ENCODE data around the gene PSENEN. TPM values are rescaled to one million over a fixed set of nuclear protein-coding genes. Genes with fewer than 3 reads are reported as not detected.

Gene PSENEN
- total RNA-seq, 1 donor from 2014 or later, result 74.2 TPM

DNA sequence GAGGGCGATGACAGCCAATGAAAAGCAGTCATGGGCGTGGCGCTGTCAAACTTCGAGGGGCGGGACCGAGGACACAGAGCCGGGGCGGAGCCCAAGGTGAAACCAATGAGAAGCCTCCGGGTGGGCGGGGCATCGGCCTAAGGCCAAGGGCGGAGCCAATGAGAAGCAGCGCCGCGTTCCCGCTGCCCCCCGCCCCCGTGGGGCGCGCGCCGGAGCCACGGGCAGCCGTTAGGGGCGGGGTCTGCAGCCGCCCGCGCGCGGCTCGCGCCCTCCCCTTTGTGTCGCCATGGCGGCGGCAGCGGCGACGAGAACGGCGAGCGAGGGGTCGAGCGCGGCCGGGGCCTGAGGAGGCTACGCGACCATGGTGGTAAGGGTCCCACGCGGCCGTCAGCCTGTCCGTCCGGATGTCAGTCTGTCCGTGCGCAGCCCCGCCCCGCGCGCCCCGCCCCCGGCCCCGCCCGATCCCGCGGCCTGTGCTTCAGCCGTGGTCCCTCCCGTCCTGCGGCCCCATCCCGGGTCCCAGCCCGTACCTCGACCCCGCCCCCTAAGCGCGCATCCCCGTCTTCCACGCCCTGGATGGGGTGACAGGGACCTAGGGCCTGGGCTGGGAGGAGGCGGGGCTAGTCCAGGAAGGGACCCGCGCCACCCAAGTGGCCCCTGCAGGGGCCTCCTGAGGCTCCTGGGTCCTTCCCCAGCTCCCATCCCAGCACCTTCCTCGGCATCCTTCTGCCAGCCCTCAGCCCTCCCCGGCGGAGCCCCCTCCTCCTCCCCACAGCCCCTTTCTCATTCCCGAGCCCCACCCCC is 30.0 kb downstream of the PSENEN start, which contains the start of gene ARHGAP33:
ARHGAP33 (plus strand) TSS at position 267 of the 804 bp plus-strand sequence; CDS start at position 362, 95 bp downstream.
- Mint-ChIP-seq H3K36me3 (no peaks in the 10 kb centered on the region), H3K4me1 (ENCODE audit: unreplicated experiment) (peaks cover 34% of the 10 kb centered on the region), H3K9me3 (no peaks in the 10 kb centered on the region), H3K27ac (peak within 1 kb of the TSS; percentile 78), H3K27me3 (no peaks in the 10 kb centered on the region), H3K4me3 (peak within 1 kb of the TSS; percentile 87)
- DNase-seq (ENCODE audit: extremely low spot score, unreplicated experiment), result peak; percentile 99
- TF ChIP-seq, protein P1, sequence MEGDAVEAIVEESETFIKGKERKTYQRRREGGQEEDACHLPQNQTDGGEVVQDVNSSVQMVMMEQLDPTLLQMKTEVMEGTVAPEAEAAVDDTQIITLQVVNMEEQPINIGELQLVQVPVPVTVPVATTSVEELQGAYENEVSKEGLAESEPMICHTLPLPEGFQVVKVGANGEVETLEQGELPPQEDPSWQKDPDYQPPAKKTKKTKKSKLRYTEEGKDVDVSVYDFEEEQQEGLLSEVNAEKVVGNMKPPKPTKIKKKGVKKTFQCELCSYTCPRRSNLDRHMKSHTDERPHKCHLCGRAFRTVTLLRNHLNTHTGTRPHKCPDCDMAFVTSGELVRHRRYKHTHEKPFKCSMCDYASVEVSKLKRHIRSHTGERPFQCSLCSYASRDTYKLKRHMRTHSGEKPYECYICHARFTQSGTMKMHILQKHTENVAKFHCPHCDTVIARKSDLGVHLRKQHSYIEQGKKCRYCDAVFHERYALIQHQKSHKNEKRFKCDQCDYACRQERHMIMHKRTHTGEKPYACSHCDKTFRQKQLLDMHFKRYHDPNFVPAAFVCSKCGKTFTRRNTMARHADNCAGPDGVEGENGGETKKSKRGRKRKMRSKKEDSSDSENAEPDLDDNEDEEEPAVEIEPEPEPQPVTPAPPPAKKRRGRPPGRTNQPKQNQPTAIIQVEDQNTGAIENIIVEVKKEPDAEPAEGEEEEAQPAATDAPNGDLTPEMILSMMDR (conservative IDR thresholded peaks at IDR 0.05), result no peak

DNA sequence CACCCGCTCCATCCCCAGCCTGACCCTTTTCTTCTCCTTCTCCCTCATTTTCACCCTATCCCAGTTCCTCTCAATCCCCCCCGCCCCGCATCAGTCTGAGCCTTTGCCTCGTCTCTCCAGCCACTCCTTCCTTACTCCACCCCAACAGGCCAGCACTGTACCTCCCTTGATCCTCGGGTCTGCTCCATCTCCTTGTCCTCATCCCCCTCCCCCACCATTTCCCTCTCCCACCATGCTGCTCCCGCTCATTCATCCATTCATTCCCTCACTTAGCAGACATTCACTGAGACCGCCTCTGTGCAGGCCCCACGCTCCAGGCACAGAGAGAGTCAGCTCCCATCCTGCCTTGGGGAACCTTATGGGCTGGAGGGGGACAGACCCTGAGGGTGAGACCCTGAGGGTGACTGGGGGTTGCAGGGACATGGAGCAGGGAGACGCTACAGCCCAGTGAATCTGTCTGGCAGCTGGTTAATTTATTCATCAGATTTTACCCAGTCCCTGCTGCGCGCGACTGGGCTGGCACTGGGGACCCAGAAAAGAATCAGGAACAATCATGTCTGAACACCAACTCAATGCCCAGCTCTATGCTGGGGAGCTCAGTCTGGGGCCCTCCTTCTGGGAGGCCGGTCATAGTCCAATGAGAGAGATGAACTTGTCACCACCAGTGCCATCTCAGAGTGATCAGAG is 30.8 kb downstream of the PSENEN start:
- peak overlapping the region; percentile 84 for H3K4me3 Mint-ChIP-seq
- peak; percentile 60 for DNase-seq (ENCODE audit: extremely low spot score, unreplicated experiment)
- peaks cover 34% of the 10 kb centered on the region for H3K4me1 Mint-ChIP-seq (ENCODE audit: unreplicated experiment)
- H3K9me3 Mint-ChIP-seq, result no peaks in the 10 kb centered on the region
- H3K36me3 Mint-ChIP-seq, result no peaks in the 10 kb centered on the region
- no peak overlapping the region for H3K27ac Mint-ChIP-seq
- no peaks in the 10 kb centered on the region for H3K27me3 Mint-ChIP-seq
- TF ChIP-seq, protein P1 (conservative IDR thresholded peaks at IDR 0.05), result no peak

DNA sequence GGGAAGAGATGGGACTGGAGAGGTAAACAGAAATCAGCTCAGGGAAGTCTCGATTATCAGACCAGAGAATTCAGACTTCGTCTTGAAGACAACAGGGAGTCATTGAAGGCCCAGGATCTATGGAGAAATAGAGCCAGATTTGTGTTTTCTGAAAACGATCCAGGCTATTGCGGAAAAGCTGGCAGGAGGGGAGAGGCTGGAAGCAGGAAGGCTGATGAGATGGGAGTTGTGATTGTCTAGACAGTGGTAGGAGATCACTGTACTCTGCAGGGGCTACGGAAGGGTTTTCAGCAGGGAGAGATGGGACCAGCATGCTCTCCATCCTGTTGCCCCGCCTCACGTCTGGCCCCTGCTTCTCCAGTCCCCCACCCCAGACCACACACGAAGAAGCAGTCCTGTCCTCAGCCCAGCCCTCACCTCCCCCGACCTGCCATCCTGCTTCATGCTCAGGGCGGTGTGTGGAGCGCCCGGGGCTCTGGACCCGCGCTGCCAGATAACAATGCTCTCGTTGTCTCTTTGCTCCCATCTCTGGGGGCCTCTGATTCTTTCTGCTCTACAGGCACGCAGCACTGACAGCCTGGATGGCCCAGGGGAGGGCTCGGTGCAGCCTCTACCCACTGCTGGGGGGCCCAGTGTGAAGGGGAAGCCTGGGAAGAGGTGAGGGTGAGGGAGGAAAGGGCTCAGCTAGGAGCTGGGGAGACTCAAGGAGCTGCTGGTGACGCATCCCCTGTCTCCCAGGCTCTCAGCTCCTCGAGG is 31.8 kb downstream of the PSENEN start:
- peak overlapping the region; percentile 84 for H3K4me3 Mint-ChIP-seq
- TF ChIP-seq, protein P1 (conservative IDR thresholded peaks at IDR 0.05), result no peak
- peak; percentile 64 for DNase-seq (ENCODE audit: extremely low spot score, unreplicated experiment)
- H3K27ac Mint-ChIP-seq, result peak overlapping the region; percentile 13
- no peaks in the 10 kb centered on the region for H3K27me3 Mint-ChIP-seq
- H3K36me3 Mint-ChIP-seq, result no peaks in the 10 kb centered on the region
- H3K4me1 Mint-ChIP-seq (ENCODE audit: unreplicated experiment), result peaks cover 34% of the 10 kb centered on the region
- no peaks in the 10 kb centered on the region for H3K9me3 Mint-ChIP-seq

DNA sequence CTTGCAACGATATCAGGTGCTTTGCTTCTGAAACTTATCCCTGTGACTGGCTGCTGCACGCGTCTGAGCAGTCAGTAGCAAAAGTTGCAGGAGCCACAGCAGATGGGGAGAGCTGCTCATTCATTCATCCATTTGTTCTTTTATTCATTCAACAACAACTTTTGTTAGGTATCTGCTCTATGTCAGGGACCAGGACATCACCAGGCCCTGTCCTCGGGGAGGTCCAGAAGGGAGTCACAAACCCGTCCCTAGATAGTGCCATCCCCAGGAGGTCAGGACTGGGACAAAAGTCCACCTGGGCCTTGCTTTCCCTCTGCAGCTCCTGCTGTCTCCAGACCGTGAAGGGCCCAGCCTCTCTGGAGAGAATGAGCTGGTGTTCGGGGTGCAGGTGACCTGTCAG is 32.5 kb downstream of the PSENEN start:
- H3K4me1 Mint-ChIP-seq (ENCODE audit: unreplicated experiment), result peaks cover 31% of the 10 kb centered on the region
- peak overlapping the region; percentile 84 for H3K4me3 Mint-ChIP-seq
- TF ChIP-seq, protein P1 (conservative IDR thresholded peaks at IDR 0.05), result no peak
- no peak overlapping the region for H3K27ac Mint-ChIP-seq
- no peaks in the 10 kb centered on the region for H3K27me3 Mint-ChIP-seq
- H3K36me3 Mint-ChIP-seq, result peaks cover 2% of the 10 kb centered on the region
- DNase-seq (ENCODE audit: extremely low spot score, unreplicated experiment), result no peak
- no peaks in the 10 kb centered on the region for H3K9me3 Mint-ChIP-seq

DNA sequence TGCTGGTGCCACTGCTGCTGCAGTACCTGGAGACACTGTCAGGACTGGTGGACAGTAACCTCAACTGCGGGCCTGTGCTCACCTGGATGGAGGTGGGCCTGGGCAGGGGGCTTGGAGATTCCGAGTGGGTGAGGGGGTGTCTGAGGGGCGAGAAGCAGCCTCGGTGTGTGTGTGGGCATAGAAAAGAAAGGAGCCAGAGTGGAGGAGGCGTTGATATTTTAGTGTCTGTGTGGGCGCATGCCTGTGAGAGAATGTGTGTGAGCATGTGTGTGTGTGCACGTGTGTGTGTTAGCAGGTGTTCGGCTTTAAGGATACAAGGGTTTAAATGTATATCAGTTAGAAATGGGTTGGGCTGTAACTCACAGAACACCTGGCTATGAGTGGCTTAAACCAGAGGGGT is 33.6 kb downstream of the PSENEN start:
- Mint-ChIP-seq H3K27me3 (no peaks in the 10 kb centered on the region), H3K4me1 (ENCODE audit: unreplicated experiment) (peaks cover 29% of the 10 kb centered on the region), H3K36me3 (peaks cover 6% of the 10 kb centered on the region), H3K27ac (no peak overlapping the region), H3K9me3 (no peaks in the 10 kb centered on the region), H3K4me3 (no peak overlapping the region)
- TF ChIP-seq, protein P1 (conservative IDR thresholded peaks at IDR 0.05), result no peak
- DNase-seq (ENCODE audit: extremely low spot score, unreplicated experiment), result no peak
